HL-60 (cell line): ENCODE results near the gene USP13.

ENCODE experiments used
- CTCF ChIP-seq: IDR thresholded peaks from one replicate; pipeline ENCODE4 v1.5.1; 2011; ENCODE audit warnings: low read length, control low read depth, inconsistent platforms; ENCODE audit not compliant: insufficient read depth
- GABPA ChIP-seq: IDR thresholded peaks from 2 replicates; pipeline ENCODE4 v1.6.1; 2012; ENCODE audit warnings: low read depth
- POLR2AphosphoS5 ChIP-seq: IDR thresholded peaks from 2 replicates; pipeline ENCODE4 v1.6.1; 2012; ENCODE audit warnings: low read depth
- REST ChIP-seq: IDR thresholded peaks from 2 replicates; pipeline ENCODE4 v1.6.1; 2012; ENCODE audit warnings: low read depth; ENCODE audit not compliant: insufficient replicate concordance
- SPI1 ChIP-seq: IDR thresholded peaks from 2 replicates; pipeline ENCODE4 v1.6.1; 2012; ENCODE audit warnings: low read depth, mild to moderate bottlenecking, borderline replicate concordance

DNA sequence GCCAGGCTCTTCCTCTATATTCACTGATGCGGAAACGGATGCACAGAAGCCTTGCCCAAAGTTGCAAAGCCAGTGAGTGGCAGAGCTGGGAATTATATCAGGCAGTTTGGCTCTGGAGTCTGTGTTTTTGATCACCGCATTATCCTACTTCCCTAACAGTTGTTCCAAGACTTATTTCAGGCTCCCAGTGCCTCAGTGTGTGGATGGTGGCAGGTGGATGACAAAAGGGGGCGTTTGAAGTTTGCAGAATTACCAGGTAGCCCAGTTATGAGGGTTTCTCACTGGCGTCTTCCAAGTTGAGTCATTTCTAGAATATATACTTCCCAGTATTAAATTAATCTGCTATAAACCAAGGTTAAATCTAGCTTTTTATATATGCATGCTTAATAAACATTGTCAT is 81.0 kb downstream of the USP13 start:
- no peak for TF ChIP-seq CTCF
- TF ChIP-seq GABPA, result no peak
- TF ChIP-seq POLR2AphosphoS5, result no peak
- no peak for TF ChIP-seq REST
- TF ChIP-seq SPI1, result no peak
